Stimulated activated memory B cell treated with anti-CD40 and anti-IgM and Interleukin-4, amounts not matched to agents 10 μg/mL and 1 μg/mL and 100 μg/mL, for 72 hours (primary cell): Measurements from ENCODE around the gene LYZL6.

ENCODE experiments used
- ATAC-seq: fragments of 150-1000 bp; cut with Tn5 transposase; 2 replicates; pipeline ENCODE4 v1.10.0; 2021
- H3K27ac Mint-ChIP-seq: one replicate; pipeline ENCODE4 v1.8.0; 2022; ENCODE audit warnings: mild to moderate bottlenecking, mixed read lengths
- H3K27me3 Mint-ChIP-seq: one replicate; pipeline ENCODE4 v1.8.0; 2022; ENCODE audit warnings: mixed read lengths
- H3K36me3 Mint-ChIP-seq: one replicate; pipeline ENCODE4 v1.8.0; 2022; ENCODE audit warnings: mixed read lengths
- H3K4me1 Mint-ChIP-seq: one replicate; pipeline ENCODE4 v1.8.0; 2022; ENCODE audit warnings: mixed read lengths
- H3K4me3 Mint-ChIP-seq: one replicate; pipeline ENCODE4 v1.8.0; 2022; ENCODE audit warnings: mild to moderate bottlenecking, moderate library complexity, mixed read lengths
- H3K9me3 Mint-ChIP-seq: one replicate; pipeline ENCODE4 v1.8.0; 2022; ENCODE audit warnings: mixed read lengths

Gene LYZL6

DNA sequence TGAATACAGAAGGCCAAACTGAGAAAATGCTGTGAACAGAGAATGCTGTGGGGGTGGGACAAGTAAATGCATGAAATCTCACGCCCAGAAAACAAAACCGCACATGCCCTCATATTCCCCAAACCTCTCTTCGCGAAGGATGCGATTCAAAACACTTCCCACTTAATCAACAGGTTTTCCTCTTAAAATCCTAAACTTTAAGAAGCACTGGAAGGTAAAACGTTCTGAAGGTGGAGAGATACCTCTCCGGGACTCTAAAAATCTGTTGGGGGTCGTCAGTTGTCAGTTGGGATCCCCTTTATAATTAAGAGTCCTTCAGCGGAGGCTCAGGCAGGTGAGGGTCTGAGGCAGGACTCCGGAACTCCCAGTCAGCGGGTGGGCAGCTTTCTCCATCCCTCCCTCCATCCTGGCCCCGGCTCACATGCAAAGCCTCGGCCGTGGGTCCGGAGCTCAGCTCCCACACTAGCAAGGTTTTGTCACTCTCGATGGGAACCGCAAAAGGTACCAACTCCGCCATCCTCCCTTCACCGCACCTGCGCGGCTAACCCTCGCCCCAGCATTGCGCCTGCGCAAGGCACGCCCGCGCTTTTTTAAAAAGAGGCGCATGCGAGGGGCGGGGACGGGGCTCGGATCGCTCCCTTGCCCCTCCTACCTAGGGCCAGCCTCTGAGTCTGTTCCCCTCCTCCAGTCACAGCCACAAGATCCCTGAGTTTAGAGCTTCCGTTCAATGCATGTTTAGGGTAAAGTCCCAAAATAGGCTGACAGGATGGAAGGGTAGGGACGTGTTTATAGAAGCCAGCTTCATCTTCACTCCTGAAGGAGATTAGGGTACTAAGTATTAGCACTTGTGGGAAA lies 13.1 kb downstream of the LYZL6 start, which contains the start of gene RDM1:
Gene RDM1 (minus strand): TSS at position 563 of the 855 bp plus-strand sequence. CDS start 46 bp downstream, at position 517.
- Mint-ChIP-seq H3K4me1 (peaks cover 14% of the 10 kb centered on the region), H3K9me3 (no peaks in the 10 kb centered on the region), H3K4me3 (peak within 1 kb of the TSS; percentile 73), H3K27me3 (peaks cover 9% of the 10 kb centered on the region), H3K36me3 (no peaks in the 10 kb centered on the region), H3K27ac (no peak within 1 kb of the TSS)
- peak; percentile 90 for ATAC-seq

DNA sequence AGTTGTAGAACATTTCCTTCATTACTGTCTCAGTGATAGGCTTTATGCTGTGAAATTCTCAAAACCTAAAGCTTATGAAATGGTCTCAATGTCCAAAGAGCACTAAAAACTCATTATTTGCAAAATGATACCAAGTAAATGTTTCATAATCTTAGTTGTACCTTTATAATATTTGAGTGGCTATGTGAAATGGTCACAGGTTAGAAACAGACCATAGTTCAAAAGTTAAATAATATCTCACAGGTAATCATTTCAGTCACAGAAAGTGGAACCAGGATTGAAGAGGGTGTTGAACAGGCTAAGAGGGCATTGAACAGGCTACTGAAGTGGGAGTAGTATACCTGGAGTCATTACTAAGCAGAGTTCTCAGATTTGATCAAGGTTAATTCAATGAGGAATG lies 15.8 kb downstream of the LYZL6 start:
- Mint-ChIP-seq H3K27ac (no peak overlapping the region), H3K9me3 (no peaks in the 10 kb centered on the region), H3K36me3 (no peaks in the 10 kb centered on the region), H3K4me3 (no peak overlapping the region), H3K27me3 (peaks cover 9% of the 10 kb centered on the region), H3K4me1 (peaks cover 14% of the 10 kb centered on the region)
- ATAC-seq = no peak

DNA sequence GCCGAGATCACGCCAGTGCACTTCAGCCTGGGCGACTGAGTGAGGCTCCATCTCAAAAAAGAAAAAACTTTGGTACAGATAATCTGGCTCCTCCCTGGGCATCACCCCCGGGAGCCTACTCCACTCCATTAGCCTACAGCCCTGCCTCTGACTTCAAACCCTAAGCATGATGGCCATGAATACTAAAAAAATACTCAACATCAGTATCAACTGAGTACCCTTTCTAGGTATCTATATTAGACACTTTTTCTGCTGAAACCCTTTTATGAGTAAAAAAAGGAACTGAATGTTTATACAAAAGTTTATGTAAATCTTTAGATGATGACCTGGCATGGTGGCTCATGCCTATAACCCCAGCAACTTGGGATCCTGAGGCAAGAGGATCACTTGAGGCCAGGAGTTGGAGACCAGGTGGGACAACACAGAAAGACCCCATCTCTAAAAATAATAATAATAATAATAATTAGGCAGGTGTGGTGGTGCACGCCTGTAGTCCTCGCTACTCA lies 19.9 kb downstream of the LYZL6 start:
- peak; percentile 63 for ATAC-seq
- no peaks in the 10 kb centered on the region for H3K36me3 Mint-ChIP-seq
- H3K27ac Mint-ChIP-seq = no peak overlapping the region
- no peaks in the 10 kb centered on the region for H3K27me3 Mint-ChIP-seq
- H3K9me3 Mint-ChIP-seq = no peaks in the 10 kb centered on the region
- no peak overlapping the region for H3K4me3 Mint-ChIP-seq
- no peaks in the 10 kb centered on the region for H3K4me1 Mint-ChIP-seq

DNA sequence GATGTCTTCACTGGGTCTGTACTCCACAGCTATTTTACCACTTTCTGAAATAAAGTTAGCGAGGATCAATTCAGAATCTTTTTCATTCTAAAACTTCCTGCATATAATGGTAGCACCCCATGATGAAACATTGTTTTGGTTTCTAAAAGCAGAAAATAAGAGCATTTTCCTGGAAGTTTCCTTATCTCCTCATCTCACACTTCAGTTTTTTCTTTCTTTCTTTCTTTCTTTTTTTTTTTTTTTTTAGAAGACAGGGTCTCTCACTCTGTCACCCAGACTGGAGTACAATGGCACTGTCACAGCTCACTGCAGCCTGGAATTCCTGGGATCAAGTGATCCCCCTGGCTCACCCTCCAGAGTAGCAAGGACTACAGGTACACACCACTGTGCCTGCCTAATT lies 23.3 kb downstream of the LYZL6 start:
- Mint-ChIP-seq H3K27ac (no peak overlapping the region), H3K4me1 (no peaks in the 10 kb centered on the region), H3K9me3 (no peaks in the 10 kb centered on the region), H3K27me3 (no peaks in the 10 kb centered on the region), H3K36me3 (no peaks in the 10 kb centered on the region), H3K4me3 (no peak overlapping the region)
- ATAC-seq = no peak

DNA sequence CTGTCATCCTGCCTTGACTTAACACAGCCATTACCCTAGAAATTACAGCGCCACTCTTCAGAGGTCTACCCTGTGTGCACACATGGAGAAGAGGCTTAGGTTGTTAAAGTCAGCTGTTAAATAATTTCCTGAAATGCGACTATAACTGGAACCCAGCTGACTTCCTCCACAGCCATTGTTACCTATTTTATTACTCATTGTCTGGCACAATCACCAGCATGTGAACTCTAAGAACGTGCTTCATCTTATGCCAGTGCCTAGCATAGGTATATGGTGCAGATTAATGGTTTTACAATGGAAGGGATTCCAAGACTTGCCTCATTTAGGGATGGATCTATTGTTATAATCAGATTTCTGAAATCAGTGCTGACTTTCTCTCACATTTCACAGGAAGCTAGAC lies 24.8 kb downstream of the LYZL6 start:
- no peaks in the 10 kb centered on the region for H3K36me3 Mint-ChIP-seq
- H3K4me1 Mint-ChIP-seq = no peaks in the 10 kb centered on the region
- H3K9me3 Mint-ChIP-seq = no peaks in the 10 kb centered on the region
- H3K4me3 Mint-ChIP-seq = no peak overlapping the region
- H3K27ac Mint-ChIP-seq = no peak overlapping the region
- no peaks in the 10 kb centered on the region for H3K27me3 Mint-ChIP-seq
- no peak for ATAC-seq

DNA sequence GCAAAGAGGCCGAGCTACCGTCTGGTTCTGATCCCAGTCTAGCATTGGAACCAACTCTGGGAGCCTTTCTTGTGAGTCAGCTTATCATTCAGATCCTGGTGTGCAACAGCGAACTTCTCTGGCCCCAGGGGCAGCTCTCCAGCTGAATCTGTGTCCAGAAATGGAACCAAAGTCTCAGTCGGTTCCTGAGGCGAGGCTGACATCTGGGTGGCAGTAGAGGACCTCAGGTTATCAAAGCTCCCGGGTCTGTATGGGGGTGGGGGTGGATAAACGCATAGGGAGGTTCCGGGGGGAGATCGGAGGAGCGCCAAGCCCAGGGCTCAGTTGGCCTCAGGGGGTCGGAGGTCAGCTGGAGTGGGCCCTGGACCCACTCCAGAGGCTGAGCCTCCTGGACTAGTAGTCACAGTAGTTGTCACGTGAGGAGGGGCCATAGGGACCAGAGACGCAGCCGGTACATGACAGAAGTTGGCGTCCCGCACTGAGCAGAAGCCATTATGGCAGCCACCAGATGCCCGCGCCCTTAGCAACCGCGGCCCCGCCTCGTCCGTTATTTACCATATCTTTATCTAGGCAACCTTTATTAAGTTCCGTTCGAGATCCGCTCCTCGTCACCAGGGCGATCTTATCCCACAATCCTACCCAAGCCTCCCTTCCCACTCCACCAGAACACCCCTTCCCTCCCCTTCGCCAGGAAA lies 25.8 kb downstream of the LYZL6 start:
- H3K27ac Mint-ChIP-seq = no peak overlapping the region
- no peaks in the 10 kb centered on the region for H3K9me3 Mint-ChIP-seq
- ATAC-seq = no peak

DNA sequence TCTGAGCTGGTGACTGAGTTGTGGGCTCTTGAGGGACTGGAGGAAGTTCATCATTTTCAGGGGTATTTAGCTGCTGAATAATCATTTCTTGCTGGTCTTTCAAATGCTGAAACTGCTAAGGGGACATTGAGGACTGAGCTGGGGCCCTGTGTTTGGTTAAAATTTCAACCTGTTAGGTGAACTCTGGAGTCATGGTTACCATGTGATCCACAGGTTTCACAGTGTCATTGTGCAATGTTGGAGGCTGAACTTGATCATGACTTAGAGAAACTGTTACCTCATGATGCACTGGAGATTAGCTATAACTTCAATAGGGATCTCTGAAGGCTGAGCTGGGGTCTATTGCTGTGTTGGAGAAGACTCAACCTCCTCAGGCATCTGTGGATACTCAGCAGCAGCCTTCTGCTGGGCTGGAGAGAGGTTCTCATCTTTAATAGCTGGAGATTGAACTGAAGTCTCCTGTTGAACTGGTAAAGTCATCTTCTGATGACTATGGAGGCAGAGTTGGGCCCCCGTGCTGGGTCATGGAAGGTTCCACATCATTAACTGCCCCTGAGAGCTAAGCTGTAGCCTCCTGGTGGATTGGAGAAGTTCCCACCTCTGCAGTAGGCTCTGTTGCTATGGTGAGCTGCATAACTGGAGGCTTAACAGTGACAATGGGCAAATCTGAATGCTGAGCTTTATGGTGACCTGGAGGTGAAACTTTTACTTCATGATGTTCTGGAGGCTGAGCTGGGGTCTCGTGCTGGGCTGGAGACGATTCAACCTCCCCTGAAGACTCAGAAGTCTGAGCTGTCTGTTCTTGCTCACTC lies 28.2 kb downstream of the LYZL6 start:
- ATAC-seq = no peak
- Mint-ChIP-seq H3K9me3 (no peaks in the 10 kb centered on the region), H3K36me3 (no peaks in the 10 kb centered on the region), H3K27me3 (no peaks in the 10 kb centered on the region), H3K27ac (no peak overlapping the region), H3K4me3 (no peak overlapping the region), H3K4me1 (no peaks in the 10 kb centered on the region)

More for the DNA sequence above, 25.8 kb downstream of the LYZL6 start:
- H3K4me3 Mint-ChIP-seq = no peak overlapping the region
- no peaks in the 10 kb centered on the region for H3K36me3 Mint-ChIP-seq
- H3K4me1 Mint-ChIP-seq = no peaks in the 10 kb centered on the region
- H3K27me3 Mint-ChIP-seq = no peaks in the 10 kb centered on the region

DNA sequence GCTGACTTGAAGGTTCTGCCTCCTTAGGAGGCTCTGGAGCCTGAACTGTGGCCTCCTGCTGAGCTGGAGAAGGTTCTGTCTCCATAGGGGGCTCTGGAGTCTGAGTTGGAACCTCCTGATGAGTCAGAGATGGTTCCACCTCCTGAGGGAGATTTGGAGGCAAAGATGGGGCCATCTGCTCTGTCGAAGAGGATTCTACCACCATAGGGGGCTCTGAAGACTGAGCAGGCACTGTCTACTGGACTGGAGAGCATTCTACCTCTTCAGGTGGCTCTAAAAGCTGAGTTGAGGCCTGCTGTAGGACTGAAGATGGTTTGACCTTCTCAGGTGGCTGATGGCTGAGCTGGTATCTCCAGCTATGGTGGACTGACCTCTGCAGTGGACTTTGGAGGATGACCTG lies 29.2 kb downstream of the LYZL6 start:
- H3K4me3 Mint-ChIP-seq = no peak overlapping the region

DNA sequence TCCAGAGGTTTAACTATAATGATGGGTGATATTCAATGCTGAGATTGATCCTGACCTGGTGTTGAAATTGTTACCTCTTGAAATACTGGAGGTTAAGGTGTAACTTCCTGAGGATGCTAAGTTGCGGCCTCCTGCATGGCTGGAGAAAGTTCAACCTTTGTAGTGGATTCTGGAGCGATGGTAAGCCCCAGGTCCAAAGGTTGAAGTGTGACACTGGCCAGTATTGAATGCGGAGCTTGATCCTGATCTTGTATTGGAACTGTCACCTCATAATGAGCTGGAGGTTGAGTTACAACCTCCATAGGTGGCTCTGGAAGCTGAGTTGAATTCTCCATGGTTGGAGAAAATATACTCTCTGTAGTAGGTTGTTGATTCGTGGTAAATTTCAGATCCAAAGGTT lies 29.9 kb downstream of the LYZL6 start:
- Mint-ChIP-seq H3K9me3 (no peaks in the 10 kb centered on the region), H3K4me1 (no peaks in the 10 kb centered on the region), H3K27me3 (no peaks in the 10 kb centered on the region), H3K27ac (no peak overlapping the region), H3K4me3 (no peak overlapping the region), H3K36me3 (no peaks in the 10 kb centered on the region)
- no peak for ATAC-seq

More for the DNA sequence above, 29.2 kb downstream of the LYZL6 start:
- H3K36me3 Mint-ChIP-seq = no peaks in the 10 kb centered on the region
- no peak for ATAC-seq
- no peak overlapping the region for H3K27ac Mint-ChIP-seq
- no peaks in the 10 kb centered on the region for H3K27me3 Mint-ChIP-seq
- no peaks in the 10 kb centered on the region for H3K4me1 Mint-ChIP-seq
- no peaks in the 10 kb centered on the region for H3K9me3 Mint-ChIP-seq

DNA sequence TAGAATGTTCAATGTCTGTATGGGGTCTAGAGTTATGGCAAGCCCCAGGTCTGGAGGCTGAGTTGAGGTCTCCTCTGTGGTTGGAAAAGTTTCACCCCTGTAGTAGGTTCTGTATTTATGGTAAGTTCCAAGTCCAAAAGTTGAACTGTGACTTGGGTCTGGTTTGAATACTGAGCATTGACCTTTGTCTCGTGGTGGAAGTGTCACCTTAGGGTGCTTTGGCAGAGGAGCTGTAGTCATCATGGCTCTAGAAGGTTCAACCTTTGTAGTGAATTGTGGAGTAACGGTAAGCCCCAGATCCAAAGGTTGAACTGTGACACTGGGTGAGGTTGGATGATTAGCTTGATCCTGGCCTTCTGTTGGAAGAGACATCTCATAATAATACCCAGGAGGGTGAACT lies 30.6 kb downstream of the LYZL6 start:
- H3K9me3 Mint-ChIP-seq = no peaks in the 10 kb centered on the region
- peak; percentile 66 for ATAC-seq
- no peak overlapping the region for H3K27ac Mint-ChIP-seq
- H3K27me3 Mint-ChIP-seq = no peaks in the 10 kb centered on the region
- no peaks in the 10 kb centered on the region for H3K4me1 Mint-ChIP-seq
- no peak overlapping the region for H3K4me3 Mint-ChIP-seq
- H3K36me3 Mint-ChIP-seq = no peaks in the 10 kb centered on the region

DNA sequence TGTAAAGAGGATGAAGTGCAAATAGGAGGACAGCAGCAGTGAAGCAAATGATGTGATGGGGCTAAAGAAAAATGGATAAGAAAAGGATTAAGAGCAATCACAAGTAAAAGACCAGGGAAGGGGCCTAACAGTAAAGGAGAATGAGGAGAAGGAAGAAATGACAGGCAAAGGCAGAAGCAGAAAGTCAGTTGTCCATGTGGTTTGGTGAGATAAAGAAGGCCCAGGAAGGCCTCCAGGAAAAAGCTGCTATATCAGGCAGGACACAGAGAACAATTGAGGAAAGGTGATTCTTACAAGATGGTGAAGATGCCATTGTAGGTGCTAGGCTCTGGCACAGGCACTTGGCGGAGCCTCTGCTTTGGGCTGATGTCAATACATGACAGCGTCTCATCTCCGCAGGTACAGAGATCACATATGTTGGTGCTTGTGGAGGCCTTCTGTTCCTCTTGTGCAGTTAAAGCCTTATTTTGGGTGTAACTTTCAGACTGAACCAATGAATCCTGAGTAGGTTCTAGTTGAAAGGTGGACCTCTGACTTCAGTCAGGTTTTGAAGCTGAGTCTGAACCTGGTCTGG lies 31.1 kb downstream of the LYZL6 start:
- H3K4me1 Mint-ChIP-seq = no peaks in the 10 kb centered on the region
- no peak overlapping the region for H3K4me3 Mint-ChIP-seq
- no peaks in the 10 kb centered on the region for H3K27me3 Mint-ChIP-seq
- no peaks in the 10 kb centered on the region for H3K9me3 Mint-ChIP-seq
- no peak for ATAC-seq
- H3K27ac Mint-ChIP-seq = no peak overlapping the region
- no peaks in the 10 kb centered on the region for H3K36me3 Mint-ChIP-seq

DNA sequence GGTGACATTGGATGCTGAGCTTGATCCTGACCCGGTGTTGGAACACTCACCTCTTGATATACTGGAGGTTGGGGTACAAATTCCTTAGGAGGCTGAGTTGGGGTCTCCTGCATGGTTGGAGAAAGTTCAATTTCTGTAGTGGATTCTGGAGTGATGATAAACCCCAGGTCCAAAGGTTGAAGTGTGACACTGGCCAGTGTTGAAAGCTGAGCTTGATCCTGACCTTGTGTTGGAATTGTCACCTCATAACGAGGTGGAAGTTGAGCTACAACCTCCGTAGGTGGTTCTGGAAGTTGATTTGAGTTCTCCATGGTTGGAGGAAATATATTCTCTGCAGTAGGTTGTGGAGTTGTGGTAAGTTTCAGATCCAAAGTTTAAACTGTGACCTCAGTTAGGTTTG lies 34.1 kb downstream of the LYZL6 start:
- no peak for ATAC-seq
- Mint-ChIP-seq H3K36me3 (no peaks in the 10 kb centered on the region), H3K27ac (no peak overlapping the region), H3K4me3 (no peak overlapping the region), H3K27me3 (no peaks in the 10 kb centered on the region), H3K9me3 (no peaks in the 10 kb centered on the region), H3K4me1 (no peaks in the 10 kb centered on the region)

DNA sequence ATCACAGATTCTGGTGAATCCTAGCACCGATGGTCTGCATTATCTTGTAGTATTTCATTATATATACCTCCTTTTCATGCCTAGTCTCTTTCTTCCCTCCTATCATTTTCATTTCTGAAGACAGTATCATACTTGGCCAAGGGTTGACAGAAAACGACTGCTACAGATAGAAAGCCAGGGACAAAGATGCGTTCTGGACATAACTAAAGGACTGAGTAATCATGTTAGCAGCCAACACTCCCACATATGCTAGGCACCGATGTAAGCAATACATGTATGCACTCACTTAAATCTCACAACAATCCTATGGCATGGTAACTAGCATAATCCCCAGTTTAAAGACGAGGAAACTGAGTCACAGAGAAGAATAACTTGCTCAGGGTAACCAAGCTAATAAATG lies 35.8 kb downstream of the LYZL6 start:
- ATAC-seq = no peak
- Mint-ChIP-seq H3K9me3 (no peaks in the 10 kb centered on the region), H3K27me3 (no peaks in the 10 kb centered on the region), H3K4me1 (no peaks in the 10 kb centered on the region), H3K27ac (no peak overlapping the region), H3K36me3 (no peaks in the 10 kb centered on the region), H3K4me3 (no peak overlapping the region)

DNA sequence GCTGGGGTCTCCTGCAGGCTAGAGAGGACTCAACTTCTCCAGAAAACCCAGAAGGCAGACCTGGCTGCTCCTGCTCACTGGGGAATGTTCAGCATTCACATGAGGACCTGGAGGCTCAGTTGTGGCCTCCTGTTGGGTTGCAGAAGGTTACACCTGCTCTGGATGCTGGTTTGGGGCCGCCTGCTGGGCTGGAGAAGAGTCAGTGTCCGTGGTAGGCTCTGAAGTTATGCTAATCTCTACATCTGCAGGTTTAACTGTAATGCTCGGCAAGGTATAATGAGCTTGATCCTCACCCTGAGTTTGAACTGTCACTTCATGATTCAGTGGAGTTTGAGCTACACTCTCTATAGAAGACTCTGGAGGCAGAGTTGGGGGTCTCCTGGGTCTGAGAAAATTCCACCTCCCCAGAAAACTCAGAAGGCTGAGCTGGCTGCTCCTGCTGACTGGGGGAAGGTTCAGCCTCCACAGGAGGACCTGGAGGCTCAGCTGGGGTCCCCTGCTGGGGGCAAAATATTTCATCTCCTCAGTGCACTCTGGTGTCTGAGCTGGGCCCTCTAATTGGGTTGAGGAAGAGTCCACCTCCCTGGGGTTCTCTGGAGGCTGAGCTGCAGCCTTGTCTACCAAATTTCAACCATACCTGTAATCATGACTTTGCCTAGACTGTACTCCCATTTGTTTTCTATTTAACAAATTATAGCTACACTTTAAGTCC lies 36.4 kb downstream of the LYZL6 start:
- ATAC-seq = no peak
- no peaks in the 10 kb centered on the region for H3K9me3 Mint-ChIP-seq
- no peak overlapping the region for H3K4me3 Mint-ChIP-seq
- no peaks in the 10 kb centered on the region for H3K27me3 Mint-ChIP-seq
- no peaks in the 10 kb centered on the region for H3K36me3 Mint-ChIP-seq
- no peak overlapping the region for H3K27ac Mint-ChIP-seq
- no peaks in the 10 kb centered on the region for H3K4me1 Mint-ChIP-seq
